Karpas-422 (cell line): ENCODE measurements around the gene CDK14. TPM values are rescaled to one million over a fixed set of nuclear protein-coding genes. Genes with fewer than 3 reads are reported as not detected.

ENCODE experiments used
- DNase-seq: peaks from one replicate; pipeline ENCODE4 v3.0.0-alpha.2; 2015
- H2AFZ ChIP-seq: fragments of 200-600 bp; sonication (generic); 2 replicates; pipeline ENCODE4 v1.6.1; 2014; ENCODE audit warnings: antibody characterized with exemption, low read length, mixed read lengths
- H3K27ac ChIP-seq: fragments of 200-600 bp; sonication (generic); 2 replicates; pipeline ENCODE4 v1.5.1; 2014; ENCODE audit warnings: mild to moderate bottlenecking, low read length, moderate library complexity
- H3K27me3 ChIP-seq: fragments of 200-600 bp; sonication (generic); 2 replicates; pipeline ENCODE4 v1.6.1; 2014; ENCODE audit warnings: low read length, mixed read lengths
- H3K36me3 ChIP-seq: fragments of 200-600 bp; sonication (generic); 2 replicates; pipeline ENCODE4 v1.6.1; 2014; ENCODE audit warnings: low read length, mixed read lengths; ENCODE audit not compliant: insufficient read depth
- H3K4me1 ChIP-seq: fragments of 200-600 bp; sonication (generic); 2 replicates; pipeline ENCODE4 v1.6.1; 2014; ENCODE audit warnings: mild to moderate bottlenecking, low read length, mixed read lengths
- H3K4me2 ChIP-seq: fragments of 200-600 bp; sonication (generic); 2 replicates; pipeline ENCODE4 v1.6.1; 2014; ENCODE audit warnings: low read length, low read depth, mild to moderate bottlenecking; ENCODE audit not compliant: poor library complexity, severe bottlenecking
- H3K4me3 ChIP-seq: fragments of 200-600 bp; sonication (generic); 2 replicates; pipeline ENCODE4 v1.5.1; 2014; ENCODE audit warnings: mild to moderate bottlenecking, antibody characterized with exemption, low read length, mixed read lengths
- H3K79me2 ChIP-seq: fragments of 200-600 bp; sonication (generic); 2 replicates; pipeline ENCODE4 v1.6.1; 2014; ENCODE audit warnings: mild to moderate bottlenecking, low read length, mixed read lengths
- H3K9ac ChIP-seq: fragments of 200-600 bp; sonication (generic); 2 replicates; pipeline ENCODE4 v1.6.0; 2014; ENCODE audit warnings: low read length
- H3K9me2 ChIP-seq: fragments of 200-600 bp; sonication (generic), shearing (Covaris generic); replicated peaks from 2 replicates; pipeline ENCODE4 v1.6.0; 2014; ENCODE audit warnings: mild to moderate bottlenecking, low read length, moderate library complexity; ENCODE audit not compliant: insufficient read depth
- H3K9me3 ChIP-seq: fragments of 300-700, 200-600 bp; sonication (generic); 2 replicates; pipeline ENCODE4 v1.6.1; 2014; ENCODE audit warnings: low read length, mixed read lengths
- H4K20me1 ChIP-seq: fragments of 200-600 bp; sonication (generic); 2 replicates; pipeline ENCODE4 v1.6.1; 2014; ENCODE audit warnings: mild to moderate bottlenecking, antibody characterized with exemption, low read length, low read depth; ENCODE audit not compliant: insufficient read depth
- total RNA-seq: library from RNA; depleted of rRNA; stranded (reverse); fragments of >200 nt; shearing (Covaris generic); gene quantifications from 2 replicates; pipeline ENCODE4 v1.2.3, GENCODE V29; 2014; ENCODE audit warnings: low replicate concordance

The CDK14 gene
- total RNA-seq, 1 experiment from 2014 or later, result 121 TPM

DNA sequence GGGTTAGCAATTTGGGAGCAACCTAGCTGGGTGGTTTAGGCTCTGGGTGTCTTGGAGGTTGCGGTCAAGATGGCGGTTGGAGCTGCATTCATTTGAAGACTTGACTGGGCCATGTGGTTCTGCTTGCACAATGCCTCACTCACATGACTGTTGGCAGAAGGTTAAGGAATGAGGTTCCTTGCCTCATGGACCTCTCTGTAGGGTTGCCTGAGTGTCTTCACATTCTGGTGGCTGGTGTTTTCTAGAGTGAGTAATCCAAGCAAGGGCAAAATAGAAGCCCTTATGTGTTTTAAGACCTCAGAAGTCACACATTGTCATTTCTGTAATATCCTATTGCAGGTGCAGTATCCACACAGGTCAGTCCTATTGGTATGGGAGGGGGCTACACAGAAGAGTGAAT lies 52.0 kb downstream of the CDK14 start:
- no peaks in the 10 kb centered on the region for H3K36me3 ChIP-seq
- H3K79me2 ChIP-seq, result peaks cover 77% of the 10 kb centered on the region
- no peaks in the 10 kb centered on the region for H3K27me3 ChIP-seq
- no peaks in the 10 kb centered on the region for H3K9me2 ChIP-seq
- no peak overlapping the region for H2AFZ ChIP-seq
- DNase-seq, result no peak
- no peaks in the 10 kb centered on the region for H4K20me1 ChIP-seq
- no peak overlapping the region for H3K9ac ChIP-seq
- H3K9me3 ChIP-seq, result no peaks in the 10 kb centered on the region
- no peak overlapping the region for H3K27ac ChIP-seq
- H3K4me3 ChIP-seq, result no peak overlapping the region
- no peak overlapping the region for H3K4me2 ChIP-seq
- H3K4me1 ChIP-seq, result peaks cover 36% of the 10 kb centered on the region

DNA sequence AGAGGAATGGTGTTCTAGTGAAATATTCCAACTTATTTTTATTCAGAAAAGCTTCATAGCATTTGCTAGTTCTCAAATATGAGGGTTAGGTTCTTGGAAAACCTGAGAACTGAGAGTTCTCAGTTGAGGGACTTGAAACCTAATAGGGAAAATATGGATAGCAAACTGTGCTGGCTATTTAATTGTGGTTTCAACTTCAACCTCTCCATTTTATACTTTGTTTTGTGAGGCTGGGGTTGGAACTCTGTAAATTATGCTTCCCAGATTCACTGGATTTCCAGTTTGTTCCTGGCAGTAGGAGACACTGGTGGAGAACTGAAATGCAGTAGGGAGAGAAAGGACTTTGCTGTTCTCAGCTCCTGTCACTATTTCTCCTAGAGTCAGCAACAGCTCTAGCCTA lies 52.7 kb downstream of the CDK14 start:
- no peak for DNase-seq
- Histone ChIP-seq H3K4me3 (no peak overlapping the region), H3K36me3 (no peaks in the 10 kb centered on the region), H3K9ac (no peak overlapping the region), H3K27me3 (no peaks in the 10 kb centered on the region), H3K27ac (no peak overlapping the region), H3K4me1 (peaks cover 36% of the 10 kb centered on the region), H4K20me1 (no peaks in the 10 kb centered on the region), H3K79me2 (peaks cover 73% of the 10 kb centered on the region), H3K4me2 (no peak overlapping the region), H2AFZ (no peak overlapping the region), H3K9me3 (no peaks in the 10 kb centered on the region), H3K9me2 (no peaks in the 10 kb centered on the region)

DNA sequence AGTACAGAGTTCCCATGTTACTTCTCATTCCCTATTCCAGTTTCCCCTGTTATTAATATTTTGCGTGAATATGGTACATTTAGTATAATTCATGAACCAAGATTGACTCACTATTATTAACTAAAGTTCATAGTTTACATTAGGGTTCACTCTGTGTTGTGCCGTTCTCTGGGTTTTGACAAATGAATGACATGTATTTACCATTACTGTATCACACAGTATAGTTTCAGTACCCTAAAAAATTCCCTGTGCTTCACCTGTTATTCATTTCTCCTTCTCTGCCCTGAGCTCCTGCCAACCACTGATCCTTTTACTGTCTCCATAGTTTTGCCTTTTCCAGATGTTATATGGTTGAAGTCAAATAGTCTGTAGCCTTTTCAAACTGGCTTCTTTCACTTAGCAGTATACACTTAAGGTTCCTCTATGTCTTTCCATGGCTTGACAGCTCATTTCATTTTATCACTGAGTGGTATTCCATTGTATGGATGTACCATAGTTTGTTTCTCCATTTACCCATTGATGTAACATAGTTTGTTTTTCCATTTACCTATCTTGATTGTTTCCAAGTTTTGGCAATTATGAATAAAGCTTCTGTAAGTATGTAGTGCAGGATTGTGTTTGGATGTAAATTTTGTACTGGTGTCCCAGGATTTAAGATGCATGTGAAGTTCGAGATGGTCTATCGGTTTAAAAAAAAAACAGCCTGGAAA lies 58.8 kb downstream of the CDK14 start:
- Histone ChIP-seq H3K9me3 (no peaks in the 10 kb centered on the region), H3K9ac (no peak overlapping the region), H3K9me2 (no peaks in the 10 kb centered on the region), H4K20me1 (no peaks in the 10 kb centered on the region), H3K27me3 (no peaks in the 10 kb centered on the region), H3K27ac (peak overlapping the region; percentile 63; the same call in 1 of the 2 replicates), H2AFZ (no peak overlapping the region), H3K4me3 (no peak overlapping the region), H3K4me1 (peaks cover 44% of the 10 kb centered on the region), H3K79me2 (peaks cover 79% of the 10 kb centered on the region), H3K4me2 (no peak overlapping the region), H3K36me3 (no peaks in the 10 kb centered on the region)
- no peak for DNase-seq

DNA sequence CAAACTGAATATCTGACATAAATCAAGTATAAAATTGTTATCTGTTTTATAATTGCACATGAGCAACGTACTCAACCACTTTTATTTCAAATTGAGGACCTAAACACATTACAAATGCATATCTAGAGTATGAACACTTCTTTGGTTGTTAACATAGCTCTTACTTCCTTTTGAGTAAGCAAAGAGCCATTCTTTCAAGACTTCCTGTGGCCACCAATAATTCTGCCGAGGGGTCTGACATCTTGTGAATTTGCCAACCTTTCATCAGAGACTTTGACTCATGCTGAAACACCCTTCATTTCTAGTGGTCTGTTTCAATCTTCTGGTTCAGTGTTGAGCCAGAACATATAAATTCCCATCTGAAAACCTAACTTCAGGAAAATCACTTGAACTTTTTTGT lies 59.4 kb downstream of the CDK14 start:
- no peaks in the 10 kb centered on the region for H3K9me3 ChIP-seq
- no peak for DNase-seq
- peak overlapping the region; percentile 37 for H3K4me2 ChIP-seq
- H3K36me3 ChIP-seq, result no peaks in the 10 kb centered on the region
- no peaks in the 10 kb centered on the region for H3K9me2 ChIP-seq
- no peak overlapping the region for H3K4me3 ChIP-seq
- H3K9ac ChIP-seq, result no peak overlapping the region
- no peaks in the 10 kb centered on the region for H3K27me3 ChIP-seq
- H3K27ac ChIP-seq, result peak overlapping the region; percentile 63
- H4K20me1 ChIP-seq, result no peaks in the 10 kb centered on the region
- H2AFZ ChIP-seq, result no peak overlapping the region
- peaks cover 86% of the 10 kb centered on the region for H3K79me2 ChIP-seq
- H3K4me1 ChIP-seq, result peaks cover 51% of the 10 kb centered on the region

DNA sequence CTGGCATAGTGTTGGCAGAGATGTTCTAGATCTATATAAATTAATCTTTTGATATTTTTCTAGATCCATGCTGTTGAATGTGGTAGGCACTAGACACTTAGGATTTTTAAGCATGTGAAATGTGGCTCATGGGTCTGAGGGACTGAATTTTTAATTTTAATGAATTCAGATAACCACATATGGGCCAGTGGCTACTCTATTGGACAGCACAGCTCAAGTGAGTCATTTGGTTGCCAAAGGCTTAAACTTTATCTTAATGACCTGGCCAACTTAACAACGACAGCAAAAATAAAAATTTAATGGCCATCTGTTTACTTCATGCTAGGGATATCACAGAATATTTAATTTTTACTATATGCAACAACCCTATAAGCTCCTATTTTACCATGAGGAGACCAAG lies 61.4 kb downstream of the CDK14 start:
- Histone ChIP-seq H2AFZ (no peak overlapping the region), H3K27ac (no peak overlapping the region), H3K9me3 (no peaks in the 10 kb centered on the region), H4K20me1 (no peaks in the 10 kb centered on the region), H3K36me3 (no peaks in the 10 kb centered on the region), H3K27me3 (no peaks in the 10 kb centered on the region), H3K4me3 (no peak overlapping the region), H3K4me1 (peaks cover 64% of the 10 kb centered on the region), H3K4me2 (no peak overlapping the region), H3K9me2 (no peaks in the 10 kb centered on the region), H3K79me2 (peaks cover 90% of the 10 kb centered on the region), H3K9ac (no peak overlapping the region)
- DNase-seq, result no peak

DNA sequence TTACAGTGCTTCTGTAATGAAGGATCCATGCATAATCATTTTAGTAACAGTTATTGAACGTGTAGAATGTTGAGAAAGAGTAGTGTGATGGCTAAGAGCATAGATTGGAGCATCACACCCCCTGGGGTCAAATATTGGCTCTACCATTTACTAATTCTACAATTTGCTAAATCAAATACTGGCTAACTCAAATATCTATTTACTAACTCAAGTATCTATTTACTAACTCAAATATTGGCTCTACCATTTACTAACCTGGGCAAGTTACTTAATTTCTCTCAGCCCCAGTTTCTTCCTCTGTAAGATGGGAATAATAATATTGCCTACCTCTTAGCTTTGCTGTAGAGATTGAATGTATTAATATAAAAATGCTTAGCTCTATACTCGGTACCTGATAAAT lies 64.0 kb downstream of the CDK14 start:
- DNase-seq, result no peak
- Histone ChIP-seq H3K4me3 (no peak overlapping the region), H3K4me1 (peaks cover 64% of the 10 kb centered on the region), H3K9me2 (no peaks in the 10 kb centered on the region), H3K9me3 (no peaks in the 10 kb centered on the region), H3K27ac (no peak overlapping the region), H3K9ac (no peak overlapping the region), H2AFZ (no peak overlapping the region), H4K20me1 (no peaks in the 10 kb centered on the region), H3K36me3 (no peaks in the 10 kb centered on the region), H3K27me3 (no peaks in the 10 kb centered on the region), H3K79me2 (peaks cover 83% of the 10 kb centered on the region), H3K4me2 (no peak overlapping the region)

DNA sequence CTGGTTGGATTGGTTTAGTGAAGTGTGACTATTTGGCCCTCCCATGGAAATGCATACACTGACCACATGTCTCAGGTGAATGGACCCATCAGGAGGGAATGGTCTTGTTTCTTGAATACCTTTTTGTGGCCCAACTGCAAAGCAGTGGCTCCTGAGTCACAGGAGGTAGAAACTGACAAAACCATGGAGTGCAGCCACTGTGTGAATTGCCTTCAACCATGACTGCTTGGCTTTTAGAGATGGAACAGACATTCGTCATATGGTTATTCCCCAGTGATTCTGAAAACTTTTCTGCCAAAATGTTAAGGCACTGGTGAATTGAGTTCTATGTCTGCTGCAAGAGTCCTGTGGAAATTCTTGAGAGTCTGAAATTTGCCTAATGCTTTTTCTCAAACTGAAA lies 64.7 kb downstream of the CDK14 start:
- H3K9me3 ChIP-seq, result no peaks in the 10 kb centered on the region
- peak overlapping the region; percentile 22 for H3K4me2 ChIP-seq
- H3K79me2 ChIP-seq, result peaks cover 83% of the 10 kb centered on the region
- H2AFZ ChIP-seq, result no peak overlapping the region
- no peak overlapping the region for H3K4me3 ChIP-seq
- H3K4me1 ChIP-seq, result peaks cover 59% of the 10 kb centered on the region
- no peaks in the 10 kb centered on the region for H3K36me3 ChIP-seq
- H3K9ac ChIP-seq, result peak overlapping the region; percentile 5
- H3K9me2 ChIP-seq, result no peaks in the 10 kb centered on the region
- no peaks in the 10 kb centered on the region for H3K27me3 ChIP-seq
- peak overlapping the region; percentile 36 for H3K27ac ChIP-seq
- no peaks in the 10 kb centered on the region for H4K20me1 ChIP-seq
- DNase-seq, result no peak

DNA sequence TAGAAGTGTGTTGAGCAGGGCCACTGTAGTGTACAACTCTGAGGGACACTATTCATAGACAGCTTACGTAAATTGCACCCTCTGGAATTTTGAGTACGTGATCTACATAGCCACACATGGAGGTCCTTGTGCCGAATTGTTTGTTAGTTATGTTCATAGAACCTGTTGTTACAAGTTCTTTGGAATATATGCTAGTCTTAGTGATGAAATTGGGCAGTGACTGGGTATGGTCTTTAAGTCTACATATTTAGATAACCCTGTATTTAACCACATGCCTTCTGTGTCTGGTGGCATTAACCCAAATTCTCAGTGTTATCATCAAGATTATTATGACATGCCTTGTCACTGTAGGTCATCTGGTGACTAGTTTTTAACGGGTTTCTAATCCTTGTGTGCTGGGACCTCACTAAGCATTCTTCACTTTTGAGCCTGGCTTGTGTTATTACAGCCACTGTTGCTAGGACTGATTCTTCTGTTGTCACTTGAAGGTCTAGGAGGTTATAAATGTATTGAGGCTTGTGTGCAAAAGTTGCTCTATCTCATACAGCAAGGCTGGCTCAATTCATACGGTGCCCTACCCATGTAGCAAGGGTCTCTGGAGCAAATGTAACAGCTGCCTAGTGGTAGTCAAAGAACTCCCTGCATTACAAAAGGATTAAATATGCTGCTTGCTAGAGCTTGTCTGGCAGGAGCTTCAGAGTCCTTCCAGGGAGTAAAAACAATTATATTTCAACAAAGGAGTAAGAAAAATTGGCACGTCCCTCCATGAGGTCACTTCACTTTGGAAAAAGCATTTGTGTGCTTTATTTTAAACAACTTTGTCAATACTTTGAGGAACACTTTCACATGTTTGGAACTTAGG lies 65.4 kb downstream of the CDK14 start:
- H3K27ac ChIP-seq, result peak overlapping the region; percentile 36
- H3K4me2 ChIP-seq, result peak overlapping the region; percentile 22
- no peaks in the 10 kb centered on the region for H4K20me1 ChIP-seq
- H3K79me2 ChIP-seq, result peaks cover 87% of the 10 kb centered on the region
- no peak for DNase-seq
- H3K36me3 ChIP-seq, result no peaks in the 10 kb centered on the region
- H3K4me1 ChIP-seq, result peaks cover 56% of the 10 kb centered on the region
- H3K9ac ChIP-seq, result peak overlapping the region; percentile 5; the same call in 1 of the 2 replicates
- no peaks in the 10 kb centered on the region for H3K27me3 ChIP-seq
- no peak overlapping the region for H2AFZ ChIP-seq
- H3K9me3 ChIP-seq, result no peaks in the 10 kb centered on the region
- H3K4me3 ChIP-seq, result no peak overlapping the region
- H3K9me2 ChIP-seq, result no peaks in the 10 kb centered on the region
